Testis (tissue), 3 donors: Measurements from ENCODE around the gene CAVIN3. TPM values are rescaled to one million over a fixed set of nuclear protein-coding genes. Genes with fewer than 3 reads are reported as not detected.

Experiments
- DNase-seq: peaks from one replicate; pipeline ENCODE4 v3.0.0-alpha.2; 2019
- H3K27ac ChIP-seq, 2 donors: fragments of 200-600 bp; sonication (generic); one replicate each; pipeline ENCODE4 v1.5.1; 2019
- H3K27me3 ChIP-seq: fragments of 200-600 bp; sonication (generic); one replicate; pipeline ENCODE4 v1.5.1; 2019
- H3K36me3 ChIP-seq: fragments of 200-600 bp; sonication (generic); one replicate; pipeline ENCODE4 v1.5.1; 2017; ENCODE audit warnings: low read depth; ENCODE audit errors: missing control alignments
- H3K4me1 ChIP-seq: fragments of 200-600 bp; sonication (generic); one replicate; pipeline ENCODE4 v1.5.1; 2019
- H3K4me3 ChIP-seq, 2 donors: fragments of 200-600 bp; sonication (generic); one replicate each; pipeline ENCODE4 v1.5.1; 2017 to 2019
- H3K9me3 ChIP-seq: fragments of 200-600 bp; sonication (generic); one replicate; pipeline ENCODE4 v1.5.1; 2017
- CTCF ChIP-seq, 3 experiments: fragments of 450-650 bp in 2 of 3; fragments of 200-600 bp in 1 of 3; sonication (generic) in 1 of 3; IDR thresholded peaks; one replicate each; pipeline ENCODE4 v1.5.1; 2016 to 2019; ENCODE audit warnings: antibody characterized with exemption in 3 of 3, mild to moderate bottlenecking in 2 of 3, moderate library complexity in 1 of 3
- POLR2A ChIP-seq: fragments of 450-650 bp; IDR thresholded peaks from one replicate; pipeline ENCODE4 v1.6.1; 2017; ENCODE audit warnings: antibody characterized with exemption, mild to moderate bottlenecking, moderate library complexity
- WGBS, 2 donors: methylation state at CpG; one replicate each; pipeline ENCODE4 v1.1.5; 2018; 5-methylcytosine and 5-hydroxymethylcytosine counted together
- intact Hi-C: fragments of 100-400 bp; cut with DNase I; formaldehyde crosslinking; loops from one replicate; pipeline ENCODE4 v1.15.1; 2023; ENCODE audit warnings: low total_unique reads
- polyA plus RNA-seq: library from polyadenylated mRNA; stranded (reverse); fragments of 350-450 nt; fragmentation: Illumina TruSeq; extraction: RNeasy Lipid Tissue Mini Kit (QIAGEN cat#74804); gene quantifications from one replicate; pipeline ENCODE4 v1.2.3, GENCODE V29; 2014; ENCODE audit warnings: low read depth, low replicate concordance; ENCODE audit not compliant: insufficient read depth
- total RNA-seq, 2 donors: library from RNA; depleted of rRNA; stranded (reverse); fragments of >200 nt; gene quantifications; one replicate each; pipeline ENCODE4 v1.2.3, GENCODE V29; 2016

Gene CAVIN3
- total and polyA plus RNA-seq, 3 donors from 2014 or later, result 103 to 237 (median 177) TPM

- Histone ChIP-seq H3K4me1 (no peaks in the 10 kb centered on the region), H3K4me3 (no peak overlapping the region), H3K9me3 (no peaks in the 10 kb centered on the region), H3K27me3 (no peaks in the 10 kb centered on the region), H3K27ac (no peak overlapping the region), H3K36me3 (no peaks in the 10 kb centered on the region)
- no peak for DNase-seq
- TF ChIP-seq CTCF (IDR thresholded peaks at IDR 0.05) (no peak), POLR2A (no peak)
- intact Hi-C loops, result no loop called here
- WGBS, 2 donors, result 86 to 90% methylated on average over 3 of the region's 3 CpGs
Observed at GRCh38 chr11:6336293-6336692, 16.0 kb upstream of the CAVIN3 start.

DNA sequence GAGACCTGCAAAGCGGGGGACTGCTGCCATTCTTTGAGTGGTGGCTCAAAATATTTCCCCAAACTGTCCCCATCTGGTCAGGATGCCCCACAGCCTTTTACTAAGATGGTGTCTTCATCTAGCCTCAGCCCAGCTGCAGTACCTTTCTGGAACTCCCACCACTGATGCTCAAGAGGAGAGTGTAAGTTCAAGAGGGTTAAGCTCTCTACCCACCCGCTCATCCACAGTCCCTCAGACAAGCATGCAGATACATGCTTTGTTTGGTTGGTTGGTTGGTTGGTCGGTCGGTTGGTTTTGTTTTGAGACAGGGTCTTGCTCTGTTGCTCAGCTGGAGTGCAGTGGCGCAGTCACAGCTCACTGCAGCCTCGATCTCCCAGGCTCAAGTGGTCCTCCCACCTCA lies 14.5 kb upstream of the CAVIN3 start:
- intact Hi-C loops, result no loop called here
- DNase-seq, result no peak
- Histone ChIP-seq H3K9me3 (no peaks in the 10 kb centered on the region), H3K27ac (no peak overlapping the region), H3K27me3 (no peaks in the 10 kb centered on the region), H3K4me1 (no peaks in the 10 kb centered on the region), H3K4me3 (no peak overlapping the region), H3K36me3 (no peaks in the 10 kb centered on the region)
- no peak for TF ChIP-seq POLR2A
- TF ChIP-seq CTCF (IDR thresholded peaks at IDR 0.05), result no peak
- WGBS, 2 donors, result 95 to 97% methylated on average over 6 of the region's 6 CpGs

- Histone ChIP-seq H3K27ac (no peak overlapping the region), H3K9me3 (no peaks in the 10 kb centered on the region), H3K36me3 (no peaks in the 10 kb centered on the region), H3K4me3 (no peak overlapping the region), H3K27me3 (no peaks in the 10 kb centered on the region), H3K4me1 (no peaks in the 10 kb centered on the region)
- WGBS, 2 donors, result 36 to 38% methylated on average over 2 of the region's 2 CpGs
- intact Hi-C loops, result no loop called here
- TF ChIP-seq POLR2A, result no peak
- TF ChIP-seq CTCF (IDR thresholded peaks at IDR 0.05), result no peak
- DNase-seq, result no peak
Observed at GRCh38 chr11:6333095-6333494, 12.8 kb upstream of the CAVIN3 start.

DNA sequence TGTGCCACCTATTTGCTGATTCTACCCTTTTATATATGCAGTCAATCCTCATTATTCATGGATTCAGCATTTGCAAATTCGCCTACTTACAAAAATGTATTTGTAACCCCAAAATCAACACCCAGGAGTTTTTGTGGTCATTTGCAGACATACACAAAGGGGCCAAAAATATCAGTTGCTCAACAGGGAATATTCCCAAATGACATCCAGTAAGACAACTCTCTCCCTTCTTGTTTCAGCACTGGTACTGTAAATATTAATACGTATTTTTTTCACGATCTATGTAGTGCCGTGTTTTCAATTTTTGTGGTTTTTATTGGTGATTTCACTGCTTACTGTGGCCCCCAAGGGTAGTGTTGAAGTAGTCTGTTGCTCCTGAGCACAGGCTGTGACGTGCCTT lies 11.8 kb upstream of the CAVIN3 start:
- intact Hi-C loops, result no loop called here
- H3K27me3 ChIP-seq, result no peaks in the 10 kb centered on the region
- 95 to 96% methylated on average over 5 of the region's 5 CpGs for WGBS, 2 donors
- TF ChIP-seq CTCF (IDR thresholded peaks at IDR 0.05) (no peak), POLR2A (no peak)
- no peak overlapping the region for H3K27ac ChIP-seq
- no peak for DNase-seq
- H3K4me1 ChIP-seq, result no peaks in the 10 kb centered on the region
- no peak overlapping the region for H3K4me3 ChIP-seq
- no peaks in the 10 kb centered on the region for H3K36me3 ChIP-seq
- no peaks in the 10 kb centered on the region for H3K9me3 ChIP-seq

GRCh38 chr11:6328321-6328720 lies 8.0 kb upstream of the CAVIN3 start:
- H3K27ac ChIP-seq, result no peak overlapping the region
- DNase-seq, result no peak
- H3K4me1 ChIP-seq, result no peaks in the 10 kb centered on the region
- H3K9me3 ChIP-seq, result no peaks in the 10 kb centered on the region
- no peak overlapping the region for H3K4me3 ChIP-seq
- H3K27me3 ChIP-seq, result no peaks in the 10 kb centered on the region
- TF ChIP-seq CTCF (IDR thresholded peaks at IDR 0.05) (no peak), POLR2A (no peak)
- no peaks in the 10 kb centered on the region for H3K36me3 ChIP-seq
- intact Hi-C loops, result no loop called here
